ENCODE measurements around the gene UBXN1.

UBXN1 gene

GRCh38 chr11:62689421-62690183, 10.7 kb upstream of the UBXN1 start, which contains the start of gene LRRN4CL:
Gene LRRN4CL, minus strand, starts transcription at chr11:62689530. Its CDS starts 1,022 bp downstream, at chr11:62688508.
- peak; percentile 95 for DNase-seq (ENCODE audit: extremely low read depth, low read depth)
- TF ChIP-seq, protein P1, sequence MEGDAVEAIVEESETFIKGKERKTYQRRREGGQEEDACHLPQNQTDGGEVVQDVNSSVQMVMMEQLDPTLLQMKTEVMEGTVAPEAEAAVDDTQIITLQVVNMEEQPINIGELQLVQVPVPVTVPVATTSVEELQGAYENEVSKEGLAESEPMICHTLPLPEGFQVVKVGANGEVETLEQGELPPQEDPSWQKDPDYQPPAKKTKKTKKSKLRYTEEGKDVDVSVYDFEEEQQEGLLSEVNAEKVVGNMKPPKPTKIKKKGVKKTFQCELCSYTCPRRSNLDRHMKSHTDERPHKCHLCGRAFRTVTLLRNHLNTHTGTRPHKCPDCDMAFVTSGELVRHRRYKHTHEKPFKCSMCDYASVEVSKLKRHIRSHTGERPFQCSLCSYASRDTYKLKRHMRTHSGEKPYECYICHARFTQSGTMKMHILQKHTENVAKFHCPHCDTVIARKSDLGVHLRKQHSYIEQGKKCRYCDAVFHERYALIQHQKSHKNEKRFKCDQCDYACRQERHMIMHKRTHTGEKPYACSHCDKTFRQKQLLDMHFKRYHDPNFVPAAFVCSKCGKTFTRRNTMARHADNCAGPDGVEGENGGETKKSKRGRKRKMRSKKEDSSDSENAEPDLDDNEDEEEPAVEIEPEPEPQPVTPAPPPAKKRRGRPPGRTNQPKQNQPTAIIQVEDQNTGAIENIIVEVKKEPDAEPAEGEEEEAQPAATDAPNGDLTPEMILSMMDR (IDR thresholded peaks at IDR 0.05; ENCODE audit: low read depth, low read length) = no peak

DNA sequence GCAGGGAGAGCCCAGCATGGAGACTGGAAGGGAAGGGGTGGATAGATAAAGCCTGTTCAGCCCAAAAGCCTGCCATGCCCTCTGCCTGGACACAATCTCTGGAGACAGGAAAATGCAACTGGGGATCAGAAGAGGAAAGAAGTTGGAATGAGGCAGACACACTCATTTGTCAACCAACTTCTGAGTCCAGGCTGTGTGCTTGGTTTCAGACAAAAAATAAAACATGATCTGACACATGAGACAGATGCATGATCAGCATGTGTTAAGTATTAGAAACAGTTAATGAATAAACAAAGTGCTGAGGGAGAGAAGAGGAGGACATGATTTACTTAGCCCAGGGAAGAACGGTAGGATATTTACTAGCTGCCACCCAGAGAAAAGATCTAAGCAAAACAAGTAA, 9.6 kb upstream of the UBXN1 start:
- TF ChIP-seq, protein P1 (IDR thresholded peaks at IDR 0.05; ENCODE audit: low read depth, low read length) = no peak
- DNase-seq (ENCODE audit: extremely low read depth, low read depth) = no peak

DNA sequence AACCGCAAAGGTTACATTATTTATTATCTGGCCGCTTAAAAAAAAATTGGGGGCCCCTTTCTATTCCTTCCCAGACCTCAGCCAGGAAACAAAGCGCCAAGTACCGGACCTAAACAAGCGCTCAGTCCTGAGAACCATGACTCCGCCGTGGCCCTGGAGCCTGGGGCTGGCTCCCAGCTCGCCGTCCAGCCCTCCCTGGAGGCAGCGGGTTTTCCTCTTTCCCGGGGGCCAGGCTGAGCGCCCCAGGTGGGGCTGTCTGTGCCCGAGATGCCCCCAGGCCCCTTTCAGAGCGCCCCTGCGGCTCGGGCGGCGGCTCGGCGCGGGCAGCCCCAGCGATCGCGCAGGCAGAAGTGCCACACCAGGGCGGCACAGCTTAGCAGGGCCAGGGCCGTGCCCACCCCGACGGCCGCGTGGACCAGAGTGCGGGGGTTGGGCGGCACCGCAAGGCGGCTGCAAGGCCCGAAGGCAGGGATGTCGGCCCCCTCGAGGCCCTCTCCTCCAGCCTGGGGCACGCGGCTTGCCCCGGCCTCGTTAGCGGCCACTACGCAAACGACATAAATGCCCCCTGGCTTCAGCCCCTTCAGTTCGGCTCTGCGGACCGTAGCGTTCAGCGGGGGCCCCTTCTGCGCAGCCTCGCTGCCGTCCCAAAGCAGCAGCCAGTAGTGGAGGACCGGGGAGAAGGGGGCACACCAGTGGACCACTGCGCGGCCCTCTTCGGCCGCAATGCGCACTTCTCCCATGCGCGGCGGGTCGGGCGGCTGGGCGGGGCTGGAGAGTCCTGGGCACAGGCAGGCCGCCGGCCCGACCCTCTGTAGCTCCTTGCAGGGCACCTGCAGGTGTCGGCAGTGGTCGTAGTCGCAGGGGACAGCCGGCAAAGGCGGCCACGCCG, 8.9 kb upstream of the UBXN1 start:
- TF ChIP-seq, protein P1 (IDR thresholded peaks at IDR 0.05; ENCODE audit: low read depth, low read length) = no peak
- DNase-seq (ENCODE audit: extremely low read depth, low read depth) = no peak

DNA sequence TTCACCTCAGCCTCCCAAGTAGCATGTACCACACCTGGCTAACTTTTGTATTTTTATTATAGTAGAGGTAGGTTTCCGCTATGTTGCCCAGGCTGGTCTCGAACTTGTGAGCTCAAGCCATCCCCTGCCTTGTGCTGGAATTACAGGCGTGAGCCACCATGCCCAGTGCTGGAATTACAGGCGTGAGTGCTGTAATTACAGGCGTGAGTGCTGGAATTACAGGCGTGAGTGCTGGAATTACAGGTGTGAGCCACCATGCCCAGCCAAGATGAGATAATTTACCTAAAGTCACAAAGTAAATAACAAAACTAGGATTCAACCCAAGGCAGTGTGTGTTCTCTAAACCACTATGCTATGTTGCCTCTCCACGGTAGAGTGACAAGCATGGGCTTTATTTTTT, 3.6 kb upstream of the UBXN1 start:
- no peak for DNase-seq (ENCODE audit: extremely low read depth, low read depth)
- TF ChIP-seq, protein P1 (IDR thresholded peaks at IDR 0.05; ENCODE audit: low read depth, low read length) = no peak

GRCh38 chr11:62680825-62681240, 2.0 kb upstream of the UBXN1 start:
- peak; percentile 70 for DNase-seq (ENCODE audit: extremely low read depth, low read depth)
- TF ChIP-seq, protein P1 (IDR thresholded peaks at IDR 0.05; ENCODE audit: low read depth, low read length) = peak; percentile 76

DNA sequence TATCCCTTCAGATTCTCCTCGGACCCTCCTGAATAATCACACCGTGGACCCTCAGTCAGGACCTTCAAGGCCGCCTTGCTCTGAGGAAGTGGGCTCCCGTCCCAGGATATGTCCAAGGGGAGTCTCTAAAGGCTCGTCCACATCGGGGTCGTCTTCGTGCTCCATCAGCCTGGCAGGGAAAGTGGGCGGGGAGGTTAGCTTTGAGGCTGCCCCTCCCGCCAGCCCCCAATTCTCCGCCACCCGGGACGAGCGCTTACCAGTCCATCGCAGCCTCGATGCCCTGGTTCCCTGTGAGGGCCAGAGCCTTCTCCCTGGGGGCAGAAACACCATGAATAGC, 472 bp downstream of the UBXN1 start:
- TF ChIP-seq, protein P1 (IDR thresholded peaks at IDR 0.05; ENCODE audit: low read depth, low read length) = no peak
- no peak for DNase-seq (ENCODE audit: extremely low read depth, low read depth)

DNA sequence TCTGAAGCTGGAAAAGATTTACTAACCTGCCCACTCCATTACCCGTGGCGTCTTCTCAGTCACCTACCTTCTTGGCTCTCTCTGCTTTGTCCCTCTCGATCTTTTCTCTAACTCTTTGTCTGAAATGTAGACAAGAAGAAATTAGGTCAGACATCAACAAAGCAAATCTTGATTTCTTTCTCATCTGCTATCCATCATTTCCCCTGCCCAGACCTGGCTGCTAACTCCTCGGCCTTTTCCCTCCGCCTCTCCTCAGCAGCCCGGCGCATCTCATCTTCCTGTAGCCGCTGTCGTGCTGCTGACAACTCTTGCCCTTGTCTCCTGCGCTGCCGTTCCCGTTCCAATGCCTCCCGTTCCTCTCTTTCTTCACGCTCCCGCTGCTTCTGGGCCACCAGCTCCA, 1.2 kb downstream of the UBXN1 start:
- no peak for DNase-seq (ENCODE audit: extremely low read depth, low read depth)
- TF ChIP-seq, protein P1 (IDR thresholded peaks at IDR 0.05; ENCODE audit: low read depth, low read length) = no peak

All from AG09319 (cell line).